ENCODE results near the gene SERF2. TPM values are rescaled to one million over a fixed set of nuclear protein-coding genes. Genes with fewer than 3 reads are reported as not detected.

SERF2 gene
- total and polyA plus RNA-seq, 10 donors = 566 to 2,199 (median 725) TPM

- Histone ChIP-seq H3K4me3 (no peak overlapping the region), H3K27me3 (replicated peaks in 1 of 7) (no peaks in the 10 kb centered on the region), H3K4me1 (peaks cover 0 to 18% (median 10%) of the 10 kb centered on the region in 6 donors), H3K36me3 (peaks cover 4 to 97% (median 89%) of the 10 kb centered on the region in 6 donors), H3K9me3 (no peaks in the 10 kb centered on the region), H3K27ac (peak overlapping the region in 1 of 8 donors; percentile 56)
- DNase-seq = no peak
- TF ChIP-seq, protein P1, sequence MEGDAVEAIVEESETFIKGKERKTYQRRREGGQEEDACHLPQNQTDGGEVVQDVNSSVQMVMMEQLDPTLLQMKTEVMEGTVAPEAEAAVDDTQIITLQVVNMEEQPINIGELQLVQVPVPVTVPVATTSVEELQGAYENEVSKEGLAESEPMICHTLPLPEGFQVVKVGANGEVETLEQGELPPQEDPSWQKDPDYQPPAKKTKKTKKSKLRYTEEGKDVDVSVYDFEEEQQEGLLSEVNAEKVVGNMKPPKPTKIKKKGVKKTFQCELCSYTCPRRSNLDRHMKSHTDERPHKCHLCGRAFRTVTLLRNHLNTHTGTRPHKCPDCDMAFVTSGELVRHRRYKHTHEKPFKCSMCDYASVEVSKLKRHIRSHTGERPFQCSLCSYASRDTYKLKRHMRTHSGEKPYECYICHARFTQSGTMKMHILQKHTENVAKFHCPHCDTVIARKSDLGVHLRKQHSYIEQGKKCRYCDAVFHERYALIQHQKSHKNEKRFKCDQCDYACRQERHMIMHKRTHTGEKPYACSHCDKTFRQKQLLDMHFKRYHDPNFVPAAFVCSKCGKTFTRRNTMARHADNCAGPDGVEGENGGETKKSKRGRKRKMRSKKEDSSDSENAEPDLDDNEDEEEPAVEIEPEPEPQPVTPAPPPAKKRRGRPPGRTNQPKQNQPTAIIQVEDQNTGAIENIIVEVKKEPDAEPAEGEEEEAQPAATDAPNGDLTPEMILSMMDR (IDR thresholded peaks at IDR 0.05 in 8 of 11, conservative IDR thresholded peaks at IDR 0.05 in 3 of 11) = peak; percentile 51 to 88 (median 77)
- TF ChIP-seq POLR2A (IDR thresholded peaks at IDR 0.05) = no peak
- intact Hi-C loops (cut with DNase I; ENCODE audit: low total_unique reads) = no loop called here
- WGBS, 5 donors = 59 to 65% (median 62%) methylated on average over 5 of the region's 5 CpGs
Measured at GRCh38 chr15:43769584-43770228, 22.4 kb upstream of the SERF2 start.

DNA sequence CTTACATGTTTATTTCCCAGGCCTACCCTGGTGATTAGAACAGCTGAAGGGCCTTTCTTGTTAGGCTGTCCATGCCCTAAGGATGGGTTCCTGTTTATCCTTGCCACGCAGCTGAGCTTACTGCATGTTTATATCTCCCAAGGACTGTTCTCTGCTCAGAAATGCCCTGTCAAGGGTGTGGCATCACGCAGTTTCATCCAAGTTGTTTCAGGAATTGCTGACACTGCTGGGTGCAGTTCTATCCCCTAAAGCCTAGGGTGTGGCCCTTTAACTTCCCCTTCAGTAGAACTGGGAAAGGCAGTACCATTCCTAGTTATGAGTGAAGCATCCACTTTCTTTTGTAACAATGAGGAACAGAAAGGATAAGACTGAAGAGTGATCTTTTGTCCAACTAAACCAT, 20.3 kb upstream of the SERF2 start:
- Histone ChIP-seq H3K27me3 (replicated peaks in 1 of 7) (no peaks in the 10 kb centered on the region), H3K9me3 (no peaks in the 10 kb centered on the region), H3K36me3 (peaks cover 0 to 76% (median 68%) of the 10 kb centered on the region in 6 donors), H3K4me3 (no peak overlapping the region), H3K27ac (peak overlapping the region in 5 of 8 donors; percentile 10 to 56 (median 33)), H3K4me1 (peaks cover 0 to 36% (median 19%) of the 10 kb centered on the region in 6 donors)
- intact Hi-C loops (cut with DNase I; ENCODE audit: low total_unique reads) = no loop called here
- DNase-seq = no peak
- no peak for TF ChIP-seq POLR2A (IDR thresholded peaks at IDR 0.05)
- TF ChIP-seq, protein P1 (IDR thresholded peaks at IDR 0.05 in 8 of 11, conservative IDR thresholded peaks at IDR 0.05 in 3 of 11) = no peak
- peak in 1 of 3 donors; percentile 62 for TF ChIP-seq POLR2AphosphoS5 (IDR thresholded peaks at IDR 0.05)
- 63 to 75% (median 69%) methylated on average over 2 of the region's 2 CpGs for WGBS, 5 donors

GRCh38 chr15:43772624-43773023, 19.5 kb upstream of the SERF2 start:
- peak overlapping the region in 2 of 8 donors; percentile 15 to 56 for H3K27ac ChIP-seq
- intact Hi-C loops (cut with DNase I; ENCODE audit: low total_unique reads) = no loop called here
- no peak overlapping the region for H3K4me3 ChIP-seq
- H3K9me3 ChIP-seq = no peaks in the 10 kb centered on the region
- TF ChIP-seq POLR2A (IDR thresholded peaks at IDR 0.05) (no peak), POLR2AphosphoS5 (IDR thresholded peaks at IDR 0.05) (no peak)
- TF ChIP-seq, protein P1 (IDR thresholded peaks at IDR 0.05 in 8 of 11, conservative IDR thresholded peaks at IDR 0.05 in 3 of 11) = no peak
- peaks cover 2 to 43% (median 24%) of the 10 kb centered on the region in 6 donors for H3K4me1 ChIP-seq
- peaks cover 0 to 68% (median 60%) of the 10 kb centered on the region in 6 donors for H3K36me3 ChIP-seq
- no peaks in the 10 kb centered on the region for H3K27me3 ChIP-seq (replicated peaks in 1 of 7)
- DNase-seq = no peak

GRCh38 chr15:43774062-43774461, 18.1 kb upstream of the SERF2 start:
- Histone ChIP-seq H3K9me3 (no peaks in the 10 kb centered on the region), H3K27ac (no peak overlapping the region), H3K36me3 (peaks cover 0 to 53% (median 46%) of the 10 kb centered on the region in 6 donors), H3K27me3 (replicated peaks in 1 of 7) (no peaks in the 10 kb centered on the region), H3K4me3 (no peak overlapping the region), H3K4me1 (peaks cover 9 to 50% (median 31%) of the 10 kb centered on the region in 6 donors)
- TF ChIP-seq, protein P1 (IDR thresholded peaks at IDR 0.05 in 8 of 11, conservative IDR thresholded peaks at IDR 0.05 in 3 of 11) = no peak
- no peak for TF ChIP-seq POLR2AphosphoS5 (IDR thresholded peaks at IDR 0.05)
- no peak for TF ChIP-seq POLR2A (IDR thresholded peaks at IDR 0.05)
- intact Hi-C loops (cut with DNase I; ENCODE audit: low total_unique reads) = no loop called here
- no peak for DNase-seq
- 78 to 88% (median 86%) methylated on average over 4 of the region's 4 CpGs for WGBS, 5 donors

Data from spleen (tissue), 11 donors.